NCI-H1105 treated with DMSO at 0.1 percent for 48 hours (cell line): ENCODE measurements around the gene EXT2.

ENCODE experiments used
- DNase-seq: peaks from one replicate; lab custom pipeline; 2025; lab: John Stamatoyannopoulos, UW

The EXT2 gene

GRCh38 chr11:44267006-44267749 lies 171.7 kb downstream of the EXT2 start:
- no peak for DNase-seq

- DNase-seq, result no peak
Measured at GRCh38 chr11:44267750-44268613, 172.5 kb downstream of the EXT2 start.

- DNase-seq, result no peak
Measured at GRCh38 chr11:44268614-44269080, 173.2 kb downstream of the EXT2 start.

- DNase-seq, result no peak
Measured at GRCh38 chr11:44269369-44270351, 174.2 kb downstream of the EXT2 start.

- no peak for DNase-seq
Measured at GRCh38 chr11:44270403-44271273, 175.2 kb downstream of the EXT2 start.

- DNase-seq, result no peak
Measured at GRCh38 chr11:44271286-44271685, 175.8 kb downstream of the EXT2 start.

- DNase-seq, result no peak
Measured at GRCh38 chr11:44274404-44274803, 178.9 kb downstream of the EXT2 start.

GRCh38 chr11:44275241-44275640 lies 179.8 kb downstream of the EXT2 start:
- no peak for DNase-seq

GRCh38 chr11:44275961-44276550 lies 180.6 kb downstream of the EXT2 start:
- no peak for DNase-seq

GRCh38 chr11:44277196-44278090 lies 182.0 kb downstream of the EXT2 start:
- DNase-seq, result no peak

- no peak for DNase-seq
Measured at GRCh38 chr11:44279483-44279882, 184.0 kb downstream of the EXT2 start.

GRCh38 chr11:44280257-44280656 lies 184.8 kb downstream of the EXT2 start:
- no peak for DNase-seq

GRCh38 chr11:44281151-44281550 lies 185.7 kb downstream of the EXT2 start:
- no peak for DNase-seq

GRCh38 chr11:44282620-44283019 lies 187.1 kb downstream of the EXT2 start:
- no peak for DNase-seq

GRCh38 chr11:44285756-44286155 lies 190.3 kb downstream of the EXT2 start:
- no peak for DNase-seq

GRCh38 chr11:44286268-44286880 lies 190.9 kb downstream of the EXT2 start:
- peak; percentile 74 for DNase-seq

GRCh38 chr11:44286911-44287310 lies 191.4 kb downstream of the EXT2 start:
- no peak for DNase-seq

GRCh38 chr11:44288133-44288526 lies 192.7 kb downstream of the EXT2 start:
- DNase-seq, result no peak

GRCh38 chr11:44290208-44290607 lies 194.7 kb downstream of the EXT2 start:
- DNase-seq, result peak; percentile 82
